T-helper 1 cell treated with Interleukin-12 subunit alpha and Interleukin-12 subunit beta and Interleukin-4 antibody, amounts not matched to agents 30 ng/mL and 1 ng/mL, for 36 hours (primary cell): ENCODE data around the gene KRTAP5-6. TPM values are rescaled to one million over a fixed set of nuclear protein-coding genes. Genes with fewer than 3 reads are reported as not detected.
"Not testable (repeated sequence)": the region's sequence is repeated elsewhere in the genome, so short reads cannot be mapped to it uniquely, and the experiment has no call there.

Experiments
- intact Hi-C: fragments of 100-400 bp; cut with micrococcal nuclease; formaldehyde crosslinking; loops from one replicate; pipeline ENCODE4 v1.15.1; 2024
- total RNA-seq: library from RNA; stranded (reverse); gene quantifications from 2 replicates; pipeline ENCODE4 v1.2.3, GENCODE V29; 2022

KRTAP5-6 gene
- total RNA-seq, 1 donor from 2014 or later: not detected

GRCh38 chr11:1683216-1683615 lies 13.8 kb upstream of the KRTAP5-6 start:
- intact Hi-C loops: not testable (repeated sequence)

GRCh38 chr11:1683904-1684572 lies 13.0 kb upstream of the KRTAP5-6 start:
- intact Hi-C loops: not testable (repeated sequence)

DNA sequence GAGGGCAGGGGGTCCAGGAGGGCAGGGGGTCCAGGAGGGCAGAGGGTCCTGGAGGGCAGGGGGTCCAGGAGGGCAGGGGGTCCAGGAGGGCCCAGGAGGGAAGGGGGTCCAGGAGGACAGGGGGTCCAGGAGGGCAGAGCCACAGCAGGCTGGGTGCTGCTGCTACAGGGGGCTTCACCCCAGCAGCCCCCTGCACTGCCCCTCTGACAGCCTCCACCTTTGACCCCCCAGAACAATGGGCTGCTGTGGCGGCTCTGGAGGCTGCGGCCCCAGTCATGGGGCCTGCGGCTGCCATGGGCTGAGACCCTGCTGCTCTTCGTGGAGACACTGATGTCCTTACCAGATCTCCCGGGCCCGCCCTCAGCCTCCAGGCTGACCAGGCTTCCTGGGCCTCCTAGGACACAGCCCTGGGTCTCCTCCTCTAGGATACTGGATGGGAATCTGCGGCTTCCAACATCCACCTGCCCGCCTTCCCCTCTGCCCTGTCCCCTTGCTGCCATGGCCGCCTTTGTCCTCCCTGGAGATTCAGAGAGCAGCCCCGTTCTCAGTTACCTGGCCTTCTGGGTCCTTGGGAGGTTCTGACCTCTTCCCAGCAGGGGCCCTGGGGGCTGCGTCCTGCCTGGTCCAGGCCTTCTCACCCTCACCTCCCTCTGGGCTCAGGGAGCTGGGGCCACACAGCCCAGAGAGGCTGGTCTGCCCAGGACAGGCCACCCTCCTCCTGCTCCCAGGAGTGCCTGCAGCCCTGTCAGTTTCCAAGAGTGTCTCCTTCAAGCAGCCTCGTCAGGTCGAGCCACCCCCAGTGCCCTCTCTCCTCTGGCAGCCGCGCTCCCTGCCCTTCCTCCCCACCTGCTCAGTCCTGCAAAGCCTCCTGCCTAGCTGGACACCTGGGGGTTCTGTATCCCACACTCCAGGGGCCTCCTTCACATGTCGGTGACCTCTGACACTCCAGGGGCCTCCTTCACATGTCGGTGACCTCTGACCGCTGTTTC lies 11.8 kb upstream of the KRTAP5-6 start:
- intact Hi-C loops: not testable (repeated sequence)

- intact Hi-C loops: not testable (repeated sequence)
Measured at GRCh38 chr11:1686220-1686619, 10.8 kb upstream of the KRTAP5-6 start.

DNA sequence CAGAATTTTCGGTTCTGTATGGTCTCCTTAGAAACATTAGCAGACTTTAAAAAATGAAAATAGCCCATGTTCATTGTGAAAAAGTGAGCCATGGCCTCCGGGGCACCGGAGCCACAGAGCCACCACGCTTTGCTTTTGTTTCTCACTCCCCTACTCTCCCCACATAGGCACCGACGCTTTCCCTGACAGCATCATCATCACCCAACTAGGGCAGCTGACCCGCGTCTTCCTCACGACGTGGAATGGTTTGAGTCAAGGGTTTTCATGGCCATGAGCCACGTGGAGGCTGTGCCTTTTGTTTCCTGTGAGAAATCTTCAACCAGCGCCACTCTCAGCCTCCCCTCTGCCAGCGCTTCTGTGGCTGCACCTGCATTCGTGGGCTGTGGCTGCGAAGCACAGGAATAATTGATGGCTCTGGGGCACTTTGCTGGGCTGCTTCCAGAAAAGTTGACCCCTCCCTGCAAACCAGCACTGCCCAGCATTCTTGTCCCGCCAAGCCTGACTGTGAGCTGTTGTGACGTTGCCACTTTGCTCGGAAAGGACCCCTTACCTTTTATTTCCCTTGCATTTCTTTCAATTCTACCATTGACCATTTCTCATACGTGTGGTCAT lies 8.6 kb upstream of the KRTAP5-6 start:
- intact Hi-C loops: not testable (repeated sequence)

- intact Hi-C loops: loop anchor here (5.0 kb wide), 1 partner anchor 83 kb away; no protein-coding TSS in a partner anchor
Measured at GRCh38 chr11:1689250-1690166, 7.5 kb upstream of the KRTAP5-6 start.

GRCh38 chr11:1690167-1691025 lies 6.6 kb upstream of the KRTAP5-6 start:
- intact Hi-C loops: loop anchor here (5.0 kb wide), 1 partner anchor 82 kb away; no protein-coding TSS in a partner anchor

- intact Hi-C loops: loop anchor here (5.0 kb wide), 1 partner anchor 81 kb away; no protein-coding TSS in a partner anchor
Measured at GRCh38 chr11:1691026-1691877, 5.7 kb upstream of the KRTAP5-6 start.

GRCh38 chr11:1691878-1692707 lies 4.9 kb upstream of the KRTAP5-6 start:
- intact Hi-C loops: loop anchor here (5.0 kb wide), 1 partner anchor 80 kb away; no protein-coding TSS in a partner anchor

DNA sequence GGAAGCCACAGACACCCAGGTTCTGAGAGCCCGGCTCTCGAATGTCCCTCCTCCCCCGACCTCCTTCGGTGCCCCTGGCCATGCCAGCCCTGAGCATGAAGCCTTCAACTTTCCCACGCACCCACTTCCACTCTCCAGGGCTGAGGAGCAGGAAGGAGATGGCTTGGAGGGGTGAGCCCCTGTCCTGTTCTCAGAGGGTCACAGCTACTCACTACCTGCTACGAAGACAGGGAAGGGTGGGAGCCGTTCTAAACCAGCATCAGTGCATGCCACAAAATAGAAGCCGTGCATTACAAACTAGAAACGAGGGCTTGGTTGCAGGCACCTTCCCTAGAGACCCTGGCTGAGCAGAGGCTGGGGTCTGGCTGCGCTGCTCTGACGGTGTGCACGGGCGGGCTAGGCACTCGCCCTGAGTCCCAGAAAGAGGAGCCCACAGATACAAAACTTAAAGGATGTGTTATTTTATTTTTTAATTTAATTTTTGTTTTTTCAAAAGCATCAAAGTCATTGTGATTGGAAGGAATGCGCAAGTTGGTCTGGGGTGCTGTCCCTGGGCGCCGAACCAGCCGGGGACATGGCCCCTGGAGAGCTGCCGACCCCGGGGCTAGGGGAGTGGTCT lies 4.2 kb upstream of the KRTAP5-6 start:
- intact Hi-C loops: loop anchor here (1.0 to 5.0 kb wide), 3 partner anchors 41 to 463 kb away; no protein-coding TSS in a partner anchor

GRCh38 chr11:1693327-1694063 lies 3.5 kb upstream of the KRTAP5-6 start:
- intact Hi-C loops: loop anchor here (1.0 to 5.0 kb wide), 5 partner anchors 41 to 463 kb away; no protein-coding TSS in a partner anchor

DNA sequence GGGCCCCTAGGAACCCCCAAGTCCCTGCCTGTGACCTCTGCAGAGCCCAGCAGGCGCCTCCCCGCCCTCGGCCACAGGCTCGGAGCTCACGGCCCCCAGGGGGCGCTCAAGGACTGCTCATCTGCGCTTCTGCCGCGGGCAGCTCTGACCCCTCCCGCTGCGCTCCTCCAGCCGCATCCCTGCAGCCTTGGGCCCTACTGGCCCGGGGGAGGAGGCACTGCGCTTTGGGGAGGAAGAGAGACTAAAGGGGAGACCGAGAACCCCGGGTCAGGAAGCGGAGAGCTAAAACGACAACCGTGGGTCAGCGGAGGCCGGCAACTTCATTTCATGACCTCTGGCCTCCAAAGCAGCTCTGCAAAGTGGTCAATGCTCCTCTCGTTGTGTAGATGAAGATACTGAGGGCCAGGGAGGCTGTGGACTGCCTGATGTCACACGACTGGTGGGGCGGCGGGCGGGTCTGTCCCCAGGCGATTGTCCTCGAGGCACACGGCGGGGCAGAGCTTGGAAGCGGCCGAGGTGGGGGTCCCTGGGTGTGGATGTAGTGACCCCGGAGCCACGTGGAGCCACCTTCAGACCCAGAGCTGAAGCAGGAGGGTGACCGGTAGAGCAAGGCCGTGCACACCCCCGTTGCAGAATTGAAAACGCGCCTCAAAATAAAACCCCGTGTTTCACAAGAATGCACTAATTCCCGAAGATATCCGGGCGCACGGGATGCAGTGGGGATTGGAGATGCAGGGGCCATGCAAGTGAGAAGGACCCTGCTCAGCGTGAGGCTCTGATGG lies 2.7 kb upstream of the KRTAP5-6 start:
- intact Hi-C loops: loop anchor here (1.0 to 5.0 kb wide), 3 partner anchors 78 to 189 kb away; no protein-coding TSS in a partner anchor

DNA sequence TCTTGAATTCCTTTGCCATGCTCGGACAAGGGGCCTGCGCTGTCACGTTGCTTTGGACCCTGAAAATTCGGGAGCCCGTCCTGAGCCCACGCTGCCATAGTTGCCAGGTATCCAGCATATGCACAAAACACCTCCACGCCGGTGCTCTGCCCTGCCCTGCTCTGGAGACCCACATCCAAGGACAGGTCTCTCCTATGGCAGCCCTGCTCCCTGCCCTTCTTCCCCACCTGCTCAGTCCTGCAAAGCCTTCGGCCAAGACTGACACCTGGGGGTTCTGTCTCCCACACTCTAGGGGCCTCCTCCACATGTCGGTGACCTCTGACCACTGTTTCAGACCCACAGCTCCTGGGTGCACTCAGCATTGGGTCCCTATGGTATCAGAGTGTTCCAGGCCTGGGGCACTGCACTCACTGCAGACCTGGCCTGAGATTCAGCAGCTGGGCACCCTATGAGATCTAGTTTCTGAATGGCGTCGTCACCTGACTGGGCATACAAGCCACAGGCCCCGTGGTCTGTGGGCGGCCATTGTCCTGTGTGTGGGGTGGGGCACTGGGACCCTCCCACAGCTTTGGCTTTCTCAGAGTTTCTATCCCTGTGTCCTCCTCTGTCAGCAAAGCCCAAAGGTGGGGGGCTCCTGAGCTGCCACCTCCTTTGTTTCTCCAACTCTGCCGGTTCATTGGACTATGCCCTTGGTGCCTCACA lies 2.0 kb upstream of the KRTAP5-6 start:
- intact Hi-C loops: loop anchor here (1.0 to 5.0 kb wide), 3 partner anchors 77 to 188 kb away; no protein-coding TSS in a partner anchor

DNA sequence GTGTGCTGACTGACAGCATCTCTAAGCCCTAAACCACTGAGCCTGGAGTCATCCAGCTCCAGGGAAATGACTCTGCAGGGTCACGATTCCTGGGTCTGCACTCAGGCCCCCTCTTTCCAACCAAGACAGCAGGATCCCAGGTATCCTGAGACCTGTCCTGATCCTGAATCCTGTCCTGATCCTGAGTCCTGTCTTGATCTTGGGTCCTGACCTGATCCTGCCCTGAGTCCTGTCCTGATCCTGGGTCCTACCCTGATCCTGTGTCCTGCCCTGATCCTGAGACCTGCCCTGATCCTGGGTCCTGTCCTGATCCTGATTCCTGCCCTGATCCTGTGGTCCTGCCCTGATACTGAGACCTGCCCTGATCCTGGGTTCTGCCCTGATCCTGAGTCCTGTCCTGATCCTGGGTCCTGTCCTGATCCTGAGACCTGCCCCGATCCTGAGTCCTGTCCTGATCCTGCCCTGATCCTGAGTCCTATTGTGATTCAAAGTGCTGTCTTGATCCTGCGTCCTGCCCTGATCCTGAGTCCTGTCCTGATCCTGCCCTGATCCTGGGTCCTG lies 1.4 kb upstream of the KRTAP5-6 start:
- intact Hi-C loops: loop anchor here (2.0 kb wide), 1 partner anchor 187 kb away; no protein-coding TSS in a partner anchor
